GM18507 (cell line): ENCODE measurements around the gene PTPRT.

Experiments
- DNase-seq: peaks from one replicate; pipeline ENCODE4 v3.0.0; 2011; ENCODE audit warnings: low read depth; ENCODE audit not compliant: insufficient read length; ENCODE audit errors: extremely low spot score
- FAIRE-seq: peaks from 2 replicates; lab custom pipeline; 2011; peaks lifted over from hg19 to GRCh38; lab: Jason Lieb, UNC

PTPRT gene

DNA sequence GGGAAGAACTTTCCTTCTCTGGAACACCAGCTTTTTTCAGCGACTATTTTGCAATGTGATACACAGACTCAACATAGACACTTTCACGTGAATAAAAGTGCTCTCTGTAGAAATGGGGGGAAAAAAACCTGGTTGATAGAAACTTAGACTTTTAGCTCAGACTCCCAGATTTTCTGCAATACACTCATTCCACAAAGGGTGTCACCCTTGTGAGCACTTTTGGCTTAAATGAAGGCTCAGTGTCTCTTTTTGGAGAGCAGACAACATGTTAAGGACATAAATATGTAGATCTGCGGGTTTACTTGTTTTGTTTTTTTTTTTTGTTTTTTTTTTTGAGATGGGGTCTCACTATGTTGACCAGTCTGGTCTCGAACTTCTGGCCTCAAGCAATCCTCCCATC is 579.6 kb downstream of the PTPRT start:
- DNase-seq = no peak
- FAIRE-seq = no peak

GRCh38 chr20:42609618-42610017 is 580.1 kb downstream of the PTPRT start:
- no peak for FAIRE-seq

GRCh38 chr20:42604998-42605956 is 584.4 kb downstream of the PTPRT start:
- DNase-seq (no peak), FAIRE-seq (no peak)

More at GRCh38 chr20:42609618-42610017, 580.1 kb downstream of the PTPRT start:
- no peak for DNase-seq

- no peak for FAIRE-seq
- no peak for DNase-seq
Measured at GRCh38 chr20:42603655-42604054, 586.1 kb downstream of the PTPRT start.

DNA sequence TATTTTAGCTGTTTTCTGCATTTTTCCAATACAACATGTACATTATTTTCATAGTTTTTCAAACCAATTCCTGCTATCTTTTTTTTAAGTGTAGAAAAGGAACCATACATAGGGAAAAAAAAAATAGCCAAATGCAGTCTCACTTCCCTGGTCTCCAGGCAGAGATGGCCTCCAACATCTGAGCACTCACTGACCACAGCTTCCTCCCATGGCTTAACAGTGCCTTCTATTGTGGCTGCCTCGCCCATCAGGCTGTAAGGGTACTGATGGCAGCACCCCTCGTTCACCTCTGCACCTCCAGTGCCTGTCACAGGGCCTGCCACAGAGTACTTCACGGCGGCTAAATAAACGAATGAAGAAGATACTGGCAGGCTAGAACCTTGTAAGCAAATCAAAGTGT is 591.1 kb downstream of the PTPRT start:
- FAIRE-seq (no peak), DNase-seq (no peak)

GRCh38 chr20:42595625-42596024 is 594.1 kb downstream of the PTPRT start:
- FAIRE-seq (no peak), DNase-seq (no peak)

DNA sequence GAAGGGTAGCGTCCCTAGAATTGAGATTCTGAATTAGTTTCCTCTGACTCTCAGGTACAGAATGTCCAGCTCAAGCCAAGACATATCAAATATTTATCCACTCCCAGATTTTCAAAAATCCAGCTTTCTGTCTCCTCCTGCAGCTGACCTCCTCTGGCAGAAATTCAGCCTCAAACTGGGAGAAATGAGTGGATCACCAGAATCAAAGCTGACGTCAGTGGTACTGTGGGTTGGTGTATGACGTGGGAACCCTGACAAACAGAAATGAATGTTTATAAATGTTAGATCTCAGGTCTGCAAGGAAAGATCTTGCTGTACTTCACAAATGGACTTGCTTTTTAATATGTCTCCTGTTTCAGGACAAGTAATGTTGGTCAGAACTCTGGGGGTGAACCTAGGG is 595.0 kb downstream of the PTPRT start:
- no peak for FAIRE-seq
- no peak for DNase-seq

DNA sequence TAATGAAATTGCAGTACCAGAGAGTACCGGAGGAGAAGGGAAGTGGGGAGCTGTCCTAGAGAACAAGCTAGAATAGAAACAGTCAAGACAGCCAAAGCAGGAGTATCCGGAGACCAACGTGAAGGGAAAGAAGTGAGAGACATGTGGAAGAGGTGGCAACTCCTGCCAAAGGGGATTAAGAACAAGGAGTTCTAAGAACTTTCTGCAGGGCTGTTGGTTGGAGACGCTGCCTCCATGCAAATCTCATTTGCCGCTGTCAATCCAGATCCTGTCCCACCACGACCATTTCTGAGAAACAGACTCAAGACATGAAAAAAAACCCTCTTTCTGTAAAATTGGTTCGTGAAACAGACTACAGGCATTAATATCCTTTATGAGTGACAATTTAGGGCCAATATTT is 595.7 kb downstream of the PTPRT start:
- no peak for FAIRE-seq
- no peak for DNase-seq

DNA sequence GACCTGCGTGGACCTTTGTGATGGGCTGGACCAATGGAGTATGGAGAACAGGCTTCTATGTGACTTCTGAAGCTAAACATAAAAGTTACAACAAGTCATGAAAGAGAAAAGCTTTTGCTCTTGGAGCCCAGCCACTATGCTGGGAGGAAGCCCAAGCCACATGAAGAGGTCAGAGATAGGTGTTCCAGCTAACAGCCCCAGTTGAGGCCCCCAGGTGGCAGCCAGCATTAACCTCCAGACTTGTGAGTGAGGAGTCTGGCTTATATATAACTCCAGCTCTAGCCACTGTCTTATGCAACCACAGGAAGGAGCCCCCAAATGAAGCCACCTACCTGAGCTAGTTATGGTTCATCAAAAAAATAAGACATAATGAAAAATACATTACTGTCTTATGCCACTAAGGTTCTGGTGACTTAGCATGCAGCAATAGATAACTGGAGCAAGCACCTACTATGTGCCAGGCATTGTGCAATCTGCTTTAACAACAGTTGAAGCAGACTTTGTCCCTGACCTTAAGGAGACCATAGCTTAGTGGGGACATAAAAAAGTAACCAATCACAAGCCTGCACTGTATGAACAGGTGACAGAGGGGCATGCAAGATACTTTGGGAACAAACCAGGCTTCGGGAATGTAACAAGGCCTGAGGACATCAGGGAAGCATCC is 599.6 kb downstream of the PTPRT start:
- DNase-seq (no peak), FAIRE-seq (no peak)

GRCh38 chr20:42588847-42589246 is 600.9 kb downstream of the PTPRT start:
- DNase-seq = no peak
- no peak for FAIRE-seq

DNA sequence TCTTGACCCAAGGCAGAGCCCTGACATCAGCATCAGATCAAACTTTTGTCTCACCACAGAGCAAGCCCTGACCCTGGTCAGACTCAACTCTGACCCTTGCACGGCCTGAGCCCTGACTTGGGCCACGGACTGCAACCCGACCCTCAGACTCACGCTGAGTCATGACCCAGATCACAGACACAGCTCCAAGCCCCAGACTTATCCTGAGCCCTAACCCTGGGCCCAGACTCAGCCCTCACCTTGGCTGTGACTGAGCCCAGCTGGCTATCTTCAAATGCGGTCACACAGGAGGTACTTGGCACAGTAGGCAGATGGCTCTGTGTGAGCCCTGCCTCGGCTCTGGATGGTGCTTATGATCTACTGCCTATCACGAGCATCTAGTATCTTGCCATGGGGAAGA is 602.3 kb downstream of the PTPRT start:
- no peak for FAIRE-seq
- DNase-seq = no peak

DNA sequence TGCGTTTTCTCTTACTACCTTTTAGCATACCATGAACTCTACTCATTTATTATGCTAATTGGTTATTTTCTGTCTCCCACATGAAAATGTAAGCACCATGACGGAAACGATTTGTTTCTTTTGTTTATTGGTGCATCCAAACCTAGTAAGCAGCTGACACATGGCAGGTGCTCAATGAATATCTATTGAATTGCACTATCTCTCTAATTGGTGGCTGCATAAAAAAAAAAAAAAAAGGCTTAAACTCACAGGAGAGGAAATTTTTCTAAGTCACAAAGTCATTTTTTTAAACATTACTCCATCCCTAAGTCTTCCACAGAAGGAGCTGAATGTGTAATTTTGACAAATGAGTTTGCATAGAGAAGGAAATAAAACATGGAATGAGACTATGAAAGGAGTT is 608.4 kb downstream of the PTPRT start:
- no peak for FAIRE-seq
- DNase-seq = no peak

DNA sequence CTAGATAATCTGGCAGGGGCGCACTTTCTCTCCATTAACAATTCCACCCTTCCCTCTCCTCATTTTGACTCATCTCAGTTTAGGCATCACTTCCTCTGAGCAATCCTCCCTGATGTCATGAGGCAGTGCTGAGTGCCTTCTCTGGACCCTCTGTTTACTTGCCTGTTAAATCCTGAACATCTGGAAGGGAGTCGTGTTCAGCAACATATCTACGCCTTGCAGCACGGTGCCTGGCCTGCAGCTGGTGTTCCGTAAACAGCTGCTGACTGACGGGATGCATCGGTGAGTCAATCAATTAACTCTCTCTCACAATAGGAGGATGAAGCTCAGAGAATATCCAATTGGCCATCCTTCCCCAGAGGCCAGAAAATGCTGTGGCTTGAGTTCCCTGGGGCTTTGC is 613.5 kb downstream of the PTPRT start:
- no peak for FAIRE-seq
- DNase-seq = no peak

- FAIRE-seq (no peak), DNase-seq (no peak)
Measured at GRCh38 chr20:42572320-42573016, 617.2 kb downstream of the PTPRT start.

DNA sequence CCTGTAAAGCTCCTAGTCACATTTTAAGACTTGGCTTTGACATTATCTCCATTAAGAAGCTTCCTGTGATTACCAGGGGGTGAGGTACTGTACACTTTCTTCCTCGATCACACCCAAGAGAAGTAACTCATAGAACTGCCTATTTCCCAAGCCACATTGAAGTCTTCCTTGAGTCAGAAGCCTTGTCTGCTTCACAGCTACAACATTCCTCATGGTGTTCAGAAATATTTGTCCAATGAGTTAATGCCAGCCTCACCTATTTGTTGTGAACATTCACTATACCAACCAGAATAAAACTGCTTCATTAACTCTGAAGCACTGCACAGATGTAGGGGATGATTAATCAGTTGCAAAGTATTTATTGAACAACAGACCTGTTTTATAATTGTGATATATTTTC is 622.3 kb downstream of the PTPRT start:
- FAIRE-seq (no peak), DNase-seq (no peak)

DNA sequence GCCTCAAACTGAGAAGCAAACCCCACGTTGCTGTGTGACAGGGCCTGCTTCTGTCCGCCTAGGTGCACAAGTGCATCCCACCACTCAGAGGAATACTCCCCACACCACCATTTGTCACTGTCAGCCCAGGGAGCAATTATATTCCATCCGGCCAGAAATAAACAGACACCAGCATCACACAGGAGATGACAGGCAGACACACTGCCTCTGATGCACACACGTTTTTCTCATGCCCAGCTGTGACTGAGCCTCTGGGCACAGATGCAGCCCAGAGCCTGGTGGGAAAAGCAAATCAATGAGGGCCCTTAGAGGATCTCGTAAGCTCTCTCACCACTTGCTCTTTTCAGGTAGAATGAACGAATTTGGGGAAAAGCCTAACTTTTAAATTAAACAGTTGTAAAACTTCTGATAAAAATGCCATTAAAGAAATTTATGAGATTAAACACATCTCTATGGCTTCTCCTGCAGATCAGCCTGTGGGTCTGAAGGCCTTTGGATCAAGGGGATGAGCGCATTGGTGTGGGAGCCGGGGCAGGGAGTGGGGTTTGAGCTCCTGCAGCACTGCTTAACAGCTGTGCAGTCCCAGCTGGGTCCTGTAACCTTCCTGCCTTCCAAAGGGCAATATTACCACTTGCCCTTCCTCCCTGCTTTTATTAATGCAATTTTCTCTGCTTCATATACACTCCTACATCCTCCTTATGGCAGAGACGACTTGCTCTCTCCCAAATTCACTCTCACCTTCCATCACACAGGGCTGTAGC is 624.3 kb downstream of the PTPRT start:
- no peak for FAIRE-seq
- no peak for DNase-seq

- DNase-seq (no peak), FAIRE-seq (no peak)
Measured at GRCh38 chr20:42559665-42560064, 630.0 kb downstream of the PTPRT start.

DNA sequence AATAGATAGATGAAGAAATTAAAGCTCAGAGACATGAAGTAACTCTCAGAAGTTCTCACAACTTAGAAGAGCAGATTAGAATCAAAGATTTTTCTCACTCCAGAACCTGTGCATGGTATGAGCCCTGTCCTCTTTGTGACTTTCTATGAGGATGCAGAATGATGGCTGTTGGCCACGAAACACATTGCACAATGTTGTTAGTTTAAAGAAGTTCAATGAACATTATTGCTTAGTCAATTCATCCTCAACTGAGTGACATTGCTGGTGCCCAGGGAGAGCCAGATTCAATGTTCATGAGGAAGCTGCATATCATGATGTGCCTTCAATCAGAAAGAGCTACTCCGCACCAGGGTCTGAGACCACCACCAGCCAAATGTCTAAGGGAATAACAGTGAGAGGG is 633.1 kb downstream of the PTPRT start:
- FAIRE-seq = no peak
- no peak for DNase-seq

DNA sequence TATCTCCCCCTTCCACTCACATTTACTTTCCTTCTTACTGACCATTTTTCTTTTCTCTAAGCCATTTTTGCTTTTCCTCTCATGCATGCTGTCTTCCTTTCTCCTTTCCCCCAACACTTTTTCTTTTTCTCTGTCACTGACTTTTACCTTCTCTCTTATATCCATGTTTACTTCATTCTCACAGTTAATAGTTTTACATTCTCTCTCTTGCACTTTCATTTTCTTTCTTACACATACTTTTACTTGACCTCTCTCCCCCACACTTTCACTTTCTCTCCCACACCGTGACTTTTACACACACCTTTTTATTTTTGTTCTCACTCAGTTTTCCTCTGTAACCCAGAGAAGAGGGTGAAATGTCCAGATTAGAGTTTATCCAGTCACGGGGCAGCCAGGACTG is 636.3 kb downstream of the PTPRT start:
- no peak for FAIRE-seq
- no peak for DNase-seq

DNA sequence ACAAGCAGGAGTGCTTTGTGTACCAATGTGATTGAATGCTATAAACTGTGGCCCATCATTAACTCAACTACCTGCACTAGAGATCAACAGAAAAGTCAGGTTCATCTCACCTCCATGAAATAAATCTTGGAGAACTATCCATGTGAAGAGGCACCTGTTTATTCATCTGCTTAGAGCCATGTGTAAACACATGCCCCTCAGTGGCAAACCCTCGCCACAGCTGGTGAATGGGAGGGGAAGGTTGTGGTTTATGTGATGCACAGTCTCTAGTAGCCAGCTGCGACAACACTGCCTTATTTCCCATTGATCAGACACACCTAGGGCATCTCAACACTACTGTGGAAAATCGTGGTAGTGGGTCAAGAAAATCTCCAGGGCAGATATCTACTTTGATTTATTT is 640.2 kb downstream of the PTPRT start:
- no peak for DNase-seq
- no peak for FAIRE-seq
